ENCODE results near the gene PLCB1.

DNA sequence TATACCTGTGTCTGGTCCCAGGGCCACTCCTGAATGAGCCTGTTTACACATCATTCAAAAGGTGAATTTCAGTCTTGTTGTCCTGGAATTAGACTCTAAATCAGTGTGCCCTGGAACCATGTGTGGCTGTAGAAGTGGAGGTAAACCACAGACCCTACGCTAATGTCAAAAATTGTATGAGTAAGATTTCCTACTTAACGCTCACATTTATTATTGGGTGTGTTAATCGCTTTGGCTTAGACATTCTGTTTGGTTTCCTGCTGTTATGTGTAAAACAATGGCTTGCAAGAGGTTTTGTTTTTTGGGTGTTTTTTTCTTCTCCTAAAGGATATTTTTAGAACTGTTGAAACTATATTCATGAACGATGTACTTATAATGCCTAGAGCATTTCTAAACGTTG, 19.3 kb downstream of the PLCB1 start:
- TF ChIP-seq GATA3 (IDR thresholded peaks at IDR 0.05; ENCODE audit: low read depth, low read length) (no peak), GATA2 (IDR thresholded peaks at IDR 0.05; ENCODE audit: low read depth, low read length) (no peak)
